Small intestine (tissue), 16 donors: ENCODE measurements around the gene GALR3. TPM values are rescaled to one million over a fixed set of nuclear protein-coding genes. Genes with fewer than 3 reads are reported as not detected.

Source experiments
- DNase-seq, 2 donors: peaks; one replicate each; pipeline versions ENCODE4 v3.0.0 to v3.0.0-alpha.2; 2013
- FAIRE-seq: peaks from 2 replicates; lab custom pipeline; 2012; peaks lifted over from hg19 to GRCh38; lab: Jason Lieb, UNC
- H3K27ac ChIP-seq, 3 donors: one replicate each; pipeline ENCODE4 v1.5.1; 2013; ENCODE audit warnings: low read length in 2 of 3, mild to moderate bottlenecking in 2 of 3, control low read depth in 1 of 3, inconsistent platforms in 1 of 3, low read depth in 1 of 3, moderate library complexity in 1 of 3
- H3K27me3 ChIP-seq, 3 donors: one replicate each; pipeline ENCODE4 v1.6.1; 2013; ENCODE audit warnings: low read length in 3 of 3, inconsistent platforms in 1 of 3; ENCODE audit not compliant: control insufficient read depth in 3 of 3, insufficient read depth in 3 of 3
- H3K36me3 ChIP-seq, 3 donors: one replicate each; pipeline ENCODE4 v1.6.1; 2013; ENCODE audit warnings: low read length in 3 of 3, inconsistent platforms in 1 of 3, low read depth in 1 of 3, mild to moderate bottlenecking in 1 of 3, moderate library complexity in 1 of 3; ENCODE audit not compliant: control insufficient read depth in 3 of 3, insufficient read depth in 2 of 3
- H3K4me1 ChIP-seq, 3 donors: one replicate each; pipeline ENCODE4 v1.6.1; 2013; ENCODE audit warnings: low read length in 2 of 3, inconsistent platforms in 1 of 3, low read depth in 1 of 3, mild to moderate bottlenecking in 1 of 3, moderate library complexity in 1 of 3; ENCODE audit not compliant: control insufficient read depth in 3 of 3, insufficient read depth in 2 of 3
- H3K4me3 ChIP-seq, 3 donors: one replicate each; pipeline ENCODE4 v1.5.1; 2013; ENCODE audit warnings: low read length in 3 of 3, control low read depth in 1 of 3, inconsistent platforms in 1 of 3, low read depth in 1 of 3, mild to moderate bottlenecking in 1 of 3, moderate library complexity in 1 of 3
- H3K9me3 ChIP-seq, 2 donors: one replicate each; pipeline ENCODE4 v1.6.1; 2013; ENCODE audit warnings: low read depth in 1 of 2, low read length in 1 of 2; ENCODE audit not compliant: control insufficient read depth in 2 of 2, insufficient read depth in 1 of 2
- WGBS, 3 donors: extraction: QIAGEN DNeasy Blood & Tissue Kit; methylation state at CpG; one replicate each; pipeline ENCODE4 v1.1.7; 2013; 5-methylcytosine and 5-hydroxymethylcytosine counted together
- long read RNA-seq, 10 donors: transcript quantifications; one replicate each; lab custom pipeline, GENCODE V29; 2026
- polyA plus RNA-seq, 4 donors: library from polyadenylated mRNA; stranded (reverse) in 3 of 4; unstranded in 1 of 4; fragments of 200-250 nt in 3 of 4; fragments of 120-200 nt in 1 of 4; gene quantifications; one replicate each; pipeline versions ENCODE4 v1.2.1 to v1.2.3, GENCODE V29; 2013
- donor health status: healthy with polysubstance abuse.
- donor health status: control.
- donor health status: control.
- donor health status: Bipolar disorder and iron deficiency.
- donor health status: healthy.

GALR3 gene, protein sequence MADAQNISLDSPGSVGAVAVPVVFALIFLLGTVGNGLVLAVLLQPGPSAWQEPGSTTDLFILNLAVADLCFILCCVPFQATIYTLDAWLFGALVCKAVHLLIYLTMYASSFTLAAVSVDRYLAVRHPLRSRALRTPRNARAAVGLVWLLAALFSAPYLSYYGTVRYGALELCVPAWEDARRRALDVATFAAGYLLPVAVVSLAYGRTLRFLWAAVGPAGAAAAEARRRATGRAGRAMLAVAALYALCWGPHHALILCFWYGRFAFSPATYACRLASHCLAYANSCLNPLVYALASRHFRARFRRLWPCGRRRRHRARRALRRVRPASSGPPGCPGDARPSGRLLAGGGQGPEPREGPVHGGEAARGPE
- under 1 TPM in 1 of 4 donors, not detected in 3; 0.04 TPM for polyA plus RNA-seq
- long read RNA-seq, donor 1: 0 reads
- long read RNA-seq, donor 2: 0 reads
- long read RNA-seq, donor 3: 0 reads
- long read RNA-seq, donor 4: 0 reads
- long read RNA-seq, donor 5: 0 reads
- long read RNA-seq, donor 6: 0 reads
- long read RNA-seq, donor 7: 0 reads
- long read RNA-seq, donor 8: 0 reads
- long read RNA-seq, donor 9: 0 reads
- long read RNA-seq, donor 10: 0 reads

DNA sequence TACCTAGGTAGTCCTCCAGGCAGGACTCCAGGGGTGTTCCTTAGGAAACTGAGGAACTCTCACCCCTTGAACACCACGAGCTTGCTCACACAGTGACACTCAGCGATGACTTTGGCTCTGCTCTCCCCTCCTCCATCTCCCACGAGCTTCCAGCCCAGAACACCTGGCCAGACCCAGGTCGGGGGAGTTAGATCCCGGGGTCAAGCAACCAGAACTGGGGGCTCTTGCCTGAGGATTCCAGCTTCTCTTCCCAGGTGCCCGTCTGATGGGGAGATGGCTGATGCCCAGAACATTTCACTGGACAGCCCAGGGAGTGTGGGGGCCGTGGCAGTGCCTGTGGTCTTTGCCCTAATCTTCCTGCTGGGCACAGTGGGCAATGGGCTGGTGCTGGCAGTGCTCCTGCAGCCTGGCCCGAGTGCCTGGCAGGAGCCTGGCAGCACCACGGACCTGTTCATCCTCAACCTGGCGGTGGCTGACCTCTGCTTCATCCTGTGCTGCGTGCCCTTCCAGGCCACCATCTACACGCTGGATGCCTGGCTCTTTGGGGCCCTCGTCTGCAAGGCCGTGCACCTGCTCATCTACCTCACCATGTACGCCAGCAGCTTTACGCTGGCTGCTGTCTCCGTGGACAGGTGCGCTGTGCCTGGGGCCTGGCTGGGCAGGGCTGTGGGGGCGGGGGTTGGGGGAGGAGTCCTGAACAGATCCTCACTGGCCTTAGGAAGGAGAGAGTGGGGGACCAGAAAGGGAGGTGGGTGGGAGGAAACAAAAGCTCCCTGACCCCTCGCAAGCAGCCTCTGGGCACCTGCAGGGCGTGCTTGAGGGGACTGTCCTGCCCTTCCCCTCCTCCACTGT lies at the start of gene GALR3:
Gene GALR3 (plus strand): TSS at position 249 of the 852 bp plus-strand sequence. CDS start 25 bp downstream, at position 274.
- H3K9me3 ChIP-seq: no peaks in the 10 kb centered on the region
- 25 to 67% (median 47%) methylated on average over 21 of the region's 21 CpGs for WGBS, 3 donors
- no peak within 1 kb of the TSS for H3K4me3 ChIP-seq
- DNase-seq (no peak), FAIRE-seq (no peak)
- no peak within 1 kb of the TSS for H3K27ac ChIP-seq
- peaks cover 0 to 55% (median 4%) of the 10 kb centered on the region in 3 donors for H3K27me3 ChIP-seq
- H3K36me3 ChIP-seq: peaks cover 0 to 14% (median 0%) of the 10 kb centered on the region in 3 donors
- peaks cover 0 to 8% (median under 1%) of the 10 kb centered on the region in 3 donors for H3K4me1 ChIP-seq

DNA sequence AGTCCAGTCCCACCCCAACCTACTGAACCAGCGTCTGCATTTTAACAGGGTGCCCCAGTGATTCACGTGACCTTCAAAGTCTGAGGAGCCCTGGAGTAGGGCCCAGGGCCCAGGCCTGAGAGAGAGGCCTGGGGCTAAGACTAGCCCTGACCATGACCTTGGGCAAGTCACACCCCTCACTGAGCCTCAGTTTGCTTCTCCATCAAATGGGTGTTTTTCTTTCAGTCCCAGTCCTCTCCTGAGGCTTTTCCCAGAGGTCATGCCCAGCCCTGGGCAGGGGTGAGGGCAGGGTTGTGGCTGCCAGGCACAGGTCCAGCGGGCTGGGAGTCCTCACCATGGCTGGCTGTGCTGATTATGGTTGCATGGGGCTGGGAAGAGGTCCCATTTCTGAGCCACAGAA lies 48.5 kb upstream of the GALR3 start:
- 86 to 89% (median 87%) methylated on average over 3 of the region's 3 CpGs for WGBS, 3 donors
- peaks cover 0 to 5% (median 0%) of the 10 kb centered on the region in 3 donors for H3K4me1 ChIP-seq
- peaks cover 4 to 61% (median 7%) of the 10 kb centered on the region in 3 donors for H3K36me3 ChIP-seq
- DNase-seq (no peak), FAIRE-seq (no peak)
- H3K27me3 ChIP-seq: no peaks in the 10 kb centered on the region
- H3K9me3 ChIP-seq: no peaks in the 10 kb centered on the region
- no peak overlapping the region for H3K27ac ChIP-seq
- H3K4me3 ChIP-seq: no peak overlapping the region

GRCh38 chr22:37775785-37776638 lies 47.2 kb upstream of the GALR3 start:
- Histone ChIP-seq H3K36me3 (peaks cover 4 to 52% (median 7%) of the 10 kb centered on the region in 3 donors), H3K4me3 (no peak overlapping the region), H3K4me1 (peaks cover 0 to 5% (median 0%) of the 10 kb centered on the region in 3 donors), H3K27me3 (no peaks in the 10 kb centered on the region), H3K27ac (peak overlapping the region in 1 of 3 donors; percentile 32), H3K9me3 (no peaks in the 10 kb centered on the region)
- DNase-seq (no peak), FAIRE-seq (no peak)
- 80 to 87% (median 82%) methylated on average over 17 of the region's 17 CpGs for whole genome bisulfite sequencing, 3 donors

DNA sequence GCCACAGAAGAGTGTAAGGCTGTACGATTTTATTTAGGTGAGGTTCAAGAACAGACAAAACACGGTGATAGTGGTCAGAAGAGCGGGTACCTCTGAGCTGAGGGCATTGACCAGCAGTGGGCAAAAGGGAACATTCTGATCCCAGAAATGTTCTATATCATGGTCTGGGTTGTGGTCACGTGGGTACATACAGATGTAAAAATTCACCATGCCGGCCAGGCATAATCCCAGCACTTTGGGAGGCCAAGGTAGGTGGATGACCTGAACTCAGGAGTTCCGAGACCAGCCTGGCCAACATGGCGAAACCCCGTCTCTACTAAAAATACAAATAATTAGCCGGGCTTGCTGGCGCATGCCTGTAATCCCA lies 46.6 kb upstream of the GALR3 start:
- H3K27me3 ChIP-seq: no peaks in the 10 kb centered on the region
- no peak for FAIRE-seq
- no peak for DNase-seq
- H3K4me3 ChIP-seq: no peak overlapping the region
- peaks cover 0 to 5% (median 0%) of the 10 kb centered on the region in 3 donors for H3K4me1 ChIP-seq
- peak overlapping the region in 1 of 3 donors; percentile 35 for H3K27ac ChIP-seq
- H3K36me3 ChIP-seq: peaks cover 4 to 46% (median 7%) of the 10 kb centered on the region in 3 donors
- 66 to 82% (median 74%) methylated on average over 10 of the region's 10 CpGs for WGBS, 3 donors
- no peaks in the 10 kb centered on the region for H3K9me3 ChIP-seq

GRCh38 chr22:37777122-37777687 lies 46.0 kb upstream of the GALR3 start:
- WGBS, 3 donors: 20 to 36% (median 30%) methylated on average over 11 of the region's 11 CpGs
- peak; percentile 58 to 61 for DNase-seq
- H3K36me3 ChIP-seq: peaks cover 4 to 40% (median 7%) of the 10 kb centered on the region in 3 donors
- no peaks in the 10 kb centered on the region for H3K27me3 ChIP-seq
- H3K27ac ChIP-seq: peak overlapping the region in 2 of 3 donors; percentile 2 to 33
- H3K4me3 ChIP-seq: no peak overlapping the region
- H3K4me1 ChIP-seq: peaks cover 0 to 5% (median 0%) of the 10 kb centered on the region in 3 donors
- no peaks in the 10 kb centered on the region for H3K9me3 ChIP-seq
- FAIRE-seq: no peak

DNA sequence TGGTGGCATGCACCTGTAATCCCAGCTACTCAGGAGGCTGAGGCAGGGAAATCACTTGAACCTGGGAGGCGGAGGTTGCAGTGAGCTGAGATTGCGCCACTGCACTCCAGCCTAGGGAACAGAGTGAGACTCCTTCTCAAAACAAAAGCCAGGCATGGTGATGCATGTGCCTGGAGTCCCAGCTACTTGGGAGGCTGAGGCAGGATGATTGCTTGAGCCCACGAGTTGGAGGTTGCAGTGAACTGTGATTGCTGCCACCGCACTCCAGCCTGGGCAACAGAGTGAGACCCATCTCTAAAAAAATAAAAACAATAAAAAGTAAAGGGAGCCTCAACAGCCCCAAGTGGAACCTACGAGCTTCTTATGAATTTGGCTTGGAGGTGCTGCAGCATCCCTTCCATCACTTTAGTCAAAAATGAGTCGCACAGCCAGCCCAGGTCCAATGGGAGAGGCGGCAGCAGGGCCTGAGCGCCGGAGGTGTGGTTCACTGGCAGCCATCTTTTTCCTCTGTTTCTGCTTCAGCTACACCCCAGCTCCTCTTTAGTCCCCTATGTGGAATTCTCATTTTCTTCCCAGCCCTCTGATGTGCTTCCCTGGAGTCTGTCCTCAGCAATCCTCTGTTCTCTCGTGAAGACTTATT lies 44.7 kb upstream of the GALR3 start:
- FAIRE-seq (no peak), DNase-seq (no peak)
- H3K27me3 ChIP-seq: no peaks in the 10 kb centered on the region
- no peak overlapping the region for H3K27ac ChIP-seq
- 80 to 87% (median 86%) methylated on average over 9 to 10 of the region's 10 CpGs for WGBS, 3 donors
- no peaks in the 10 kb centered on the region for H3K9me3 ChIP-seq
- H3K4me3 ChIP-seq: no peak overlapping the region
- H3K4me1 ChIP-seq: peaks cover 0 to 5% (median 0%) of the 10 kb centered on the region in 3 donors
- H3K36me3 ChIP-seq: peaks cover 0 to 28% (median 0%) of the 10 kb centered on the region in 3 donors

GRCh38 chr22:37781434-37782059 lies 41.6 kb upstream of the GALR3 start:
- WGBS, 3 donors: 70 to 85% (median 83%) methylated on average over 12 to 13 of the region's 13 CpGs
- DNase-seq (no peak), FAIRE-seq (no peak)
- Histone ChIP-seq H3K4me3 (no peak overlapping the region), H3K27ac (peak overlapping the region in 1 of 3 donors; percentile 18), H3K4me1 (peaks cover 0 to 16% (median 1%) of the 10 kb centered on the region in 3 donors), H3K36me3 (peaks cover 0 to 3% (median 0%) of the 10 kb centered on the region in 3 donors), H3K27me3 (no peaks in the 10 kb centered on the region), H3K9me3 (no peaks in the 10 kb centered on the region)
